ENCODE measurements around the gene SLTM.

The SLTM gene

DNA sequence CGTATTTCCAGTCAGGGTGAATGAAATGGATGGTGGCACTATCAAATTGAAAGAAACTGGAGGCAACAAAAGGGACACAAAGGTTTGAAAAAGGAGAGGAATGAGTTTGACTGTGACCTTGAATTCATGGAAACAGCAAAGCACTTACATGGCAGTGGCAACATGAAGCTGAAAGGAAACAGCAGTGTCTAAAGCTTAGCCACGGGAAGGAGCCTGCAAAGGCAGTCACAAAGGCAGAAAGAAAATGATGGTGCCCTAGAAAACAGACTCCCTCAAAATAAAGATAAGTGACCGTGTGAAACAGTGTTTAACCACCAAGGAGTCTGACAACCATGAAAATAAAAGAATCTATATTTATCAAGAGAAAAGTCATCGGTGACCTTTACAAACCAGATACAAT lies 51.2 kb downstream of the SLTM start:
- FAIRE-seq (no peak), DNase-seq (ENCODE audit: insufficient read length, low spot score) (no peak)
- TF ChIP-seq POLR2AphosphoS5 (IDR thresholded peaks at IDR 0.05; ENCODE audit: low read depth, low read length), result no peak
- TF ChIP-seq POLR2A (IDR thresholded peaks at IDR 0.05; ENCODE audit: low read depth, low read length), result no peak
- no peak for TF ChIP-seq POU2F2 (IDR thresholded peaks at IDR 0.05; ENCODE audit: low read depth, low read length)
- no peak for TF ChIP-seq PAX5 (IDR thresholded peaks at IDR 0.05; ENCODE audit: insufficient read depth, low read length, severe bottlenecking)
- no peak for TF ChIP-seq SPI1 (IDR thresholded peaks at IDR 0.05; ENCODE audit: low read depth, low read length)
- TF ChIP-seq TAF1 (IDR thresholded peaks at IDR 0.05; ENCODE audit: low read depth, low read length), result no peak

DNA sequence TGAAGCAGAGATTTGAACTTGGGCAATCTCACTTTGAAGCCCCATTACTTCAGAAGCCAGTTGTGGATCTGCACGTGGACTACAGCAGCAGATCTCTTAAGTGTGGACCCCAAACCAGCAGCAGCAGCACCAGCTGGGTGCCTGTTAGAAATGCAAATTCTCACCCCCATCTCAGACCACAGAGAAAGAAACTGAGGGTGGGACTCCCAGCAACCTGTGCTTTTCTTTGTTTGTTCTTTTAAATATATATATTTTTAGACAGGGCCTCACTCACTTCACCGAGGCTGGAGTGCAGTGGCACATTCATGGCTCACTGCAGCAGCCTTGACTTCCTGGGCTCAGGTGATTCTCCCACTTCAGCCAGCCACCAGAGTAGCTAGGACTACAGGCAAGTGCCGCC lies 53.2 kb downstream of the SLTM start:
- no peak for TF ChIP-seq SPI1 (IDR thresholded peaks at IDR 0.05; ENCODE audit: low read depth, low read length)
- peak; percentile 87; the same call in 1 of the 2 replicates for TF ChIP-seq POU2F2 (IDR thresholded peaks at IDR 0.05; ENCODE audit: low read depth, low read length)
- TF ChIP-seq POLR2A (IDR thresholded peaks at IDR 0.05; ENCODE audit: low read depth, low read length), result no peak
- FAIRE-seq (no peak), DNase-seq (ENCODE audit: insufficient read length, low spot score) (no peak)

DNA sequence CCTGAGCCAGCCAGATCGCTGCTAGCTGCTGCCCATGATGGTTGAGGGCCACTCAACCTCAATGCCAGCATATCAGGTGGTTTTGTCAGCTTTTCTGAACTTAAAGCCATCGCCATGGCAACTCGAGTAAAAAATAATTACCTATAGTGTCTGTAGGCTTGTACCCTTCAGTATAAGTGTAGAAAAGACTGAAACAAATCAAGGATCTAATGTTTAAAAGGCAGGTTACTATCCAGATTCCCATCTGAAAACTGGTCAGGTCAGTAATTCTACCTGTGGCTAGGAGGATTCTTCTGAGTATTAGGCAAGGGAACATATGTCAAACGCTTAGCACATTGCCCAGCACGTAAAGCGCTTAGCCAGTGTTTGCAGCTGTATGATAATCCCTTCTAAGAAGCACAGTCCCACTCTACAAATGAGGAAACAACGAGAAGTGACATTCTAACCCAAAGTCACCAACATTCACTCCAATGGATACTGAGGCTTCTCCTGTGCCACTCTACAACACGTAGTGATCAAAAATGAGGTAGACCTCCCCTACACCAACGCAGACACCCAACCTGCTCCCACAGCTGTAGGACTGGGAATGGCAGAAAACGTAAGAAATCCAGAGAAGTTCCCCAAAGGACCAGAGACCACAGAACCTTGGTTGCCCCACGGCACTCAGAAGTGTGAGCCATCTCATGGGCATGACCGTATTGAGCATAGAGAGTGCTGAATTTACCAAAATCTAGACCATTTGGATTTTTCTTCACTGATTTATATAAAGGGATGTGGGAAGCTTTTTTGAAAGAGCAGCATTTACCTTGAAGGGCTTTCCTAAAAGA lies 55.3 kb downstream of the SLTM start:
- TF ChIP-seq SPI1 (IDR thresholded peaks at IDR 0.05; ENCODE audit: low read depth, low read length), result no peak
- no peak for TF ChIP-seq POU2F2 (IDR thresholded peaks at IDR 0.05; ENCODE audit: low read depth, low read length)
- no peak for TF ChIP-seq TAF1 (IDR thresholded peaks at IDR 0.05; ENCODE audit: low read depth, low read length)
- no peak for TF ChIP-seq PAX5 (IDR thresholded peaks at IDR 0.05; ENCODE audit: insufficient read depth, low read length, severe bottlenecking)
- TF ChIP-seq POLR2AphosphoS5 (IDR thresholded peaks at IDR 0.05; ENCODE audit: low read depth, low read length), result no peak
- TF ChIP-seq POLR2A (IDR thresholded peaks at IDR 0.05; ENCODE audit: low read depth, low read length), result no peak
- no peak for FAIRE-seq
- DNase-seq (ENCODE audit: insufficient read length, low spot score), result no peak

DNA sequence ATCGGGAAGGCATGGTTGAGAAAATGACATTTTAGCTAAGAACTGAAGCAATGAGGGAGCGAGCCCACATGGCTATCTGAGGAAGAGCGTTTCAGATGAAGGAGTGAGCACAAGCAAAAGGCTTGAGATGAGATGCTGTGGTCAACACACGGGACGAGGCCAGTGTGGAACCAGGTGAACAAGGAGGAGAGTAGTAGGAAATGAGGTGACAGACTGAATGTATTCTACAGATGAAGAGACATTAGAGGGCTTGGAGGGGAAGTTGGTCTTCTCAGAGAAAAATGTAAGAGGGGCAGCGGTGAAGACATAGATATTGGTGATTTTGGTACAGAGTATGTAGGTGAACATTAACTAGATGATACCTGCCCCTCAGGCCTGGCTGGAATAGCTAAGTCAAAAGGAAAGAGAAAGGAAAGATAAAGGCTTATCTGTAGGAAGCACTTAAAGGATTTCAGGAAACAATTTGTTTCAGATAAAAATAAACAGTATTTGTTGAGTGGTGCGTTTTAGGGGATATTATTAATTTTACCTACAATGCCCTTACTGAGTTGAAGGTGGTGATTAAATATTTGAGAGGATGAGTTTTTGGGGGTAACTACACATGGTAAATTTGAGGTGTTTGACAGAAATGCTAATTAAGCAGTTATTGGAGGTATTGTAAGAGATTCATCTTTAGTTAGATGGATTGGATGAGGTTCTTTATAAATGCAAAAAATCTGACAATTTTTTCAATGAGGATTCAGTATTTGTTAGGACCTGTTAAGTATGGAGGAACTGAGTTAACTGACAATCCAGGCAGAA lies 57.0 kb downstream of the SLTM start:
- TF ChIP-seq PAX5 (IDR thresholded peaks at IDR 0.05; ENCODE audit: insufficient read depth, low read length, severe bottlenecking), result no peak
- no peak for DNase-seq (ENCODE audit: insufficient read length, low spot score)
- FAIRE-seq, result no peak

DNA sequence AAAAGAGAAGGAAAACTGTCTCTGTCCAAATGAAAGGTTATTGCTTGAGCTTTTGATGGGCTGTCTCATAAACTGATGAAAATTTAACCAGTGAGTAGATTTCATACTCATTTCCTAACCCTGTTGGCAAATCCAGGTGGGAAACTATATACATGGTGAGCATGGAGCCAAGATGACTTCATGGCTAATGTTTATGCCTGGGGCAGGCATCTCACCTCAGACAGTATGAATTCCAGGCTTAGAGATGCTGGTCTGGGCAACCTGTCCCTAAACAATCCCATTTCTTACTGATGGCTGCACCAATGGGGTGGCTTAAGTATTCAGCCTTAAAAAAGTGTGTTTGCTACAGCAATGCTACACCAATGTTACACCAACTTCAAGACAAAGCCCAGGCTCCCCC lies 58.1 kb downstream of the SLTM start:
- no peak for FAIRE-seq
- TF ChIP-seq POLR2AphosphoS5 (IDR thresholded peaks at IDR 0.05; ENCODE audit: low read depth, low read length) (no peak), POU2F2 (IDR thresholded peaks at IDR 0.05; ENCODE audit: low read depth, low read length) (no peak), POLR2A (IDR thresholded peaks at IDR 0.05; ENCODE audit: low read depth, low read length) (no peak)
- DNase-seq (ENCODE audit: insufficient read length, low spot score), result no peak

DNA sequence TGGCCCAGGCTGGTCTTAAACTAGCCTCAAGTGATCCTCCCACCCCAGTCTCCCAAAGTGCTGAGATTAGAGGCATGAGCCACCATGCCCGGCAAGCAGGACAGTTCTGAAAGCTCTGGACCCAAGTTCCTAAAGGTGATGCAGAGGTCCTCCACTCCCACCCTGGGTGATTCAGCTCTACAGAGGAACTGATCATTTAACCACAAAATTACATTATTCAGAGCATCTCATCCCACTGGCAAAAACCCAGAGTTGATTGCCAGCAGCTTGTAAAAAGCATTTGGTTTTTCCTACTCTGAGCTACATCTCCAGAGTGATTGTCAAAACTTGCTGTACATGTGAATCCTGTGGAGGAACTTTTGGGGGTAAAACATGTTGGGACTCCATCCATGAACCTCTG lies 60.2 kb downstream of the SLTM start:
- TF ChIP-seq SPI1 (IDR thresholded peaks at IDR 0.05; ENCODE audit: low read depth, low read length), result no peak
- TF ChIP-seq POU2F2 (IDR thresholded peaks at IDR 0.05; ENCODE audit: low read depth, low read length), result no peak
- TF ChIP-seq TAF1 (IDR thresholded peaks at IDR 0.05; ENCODE audit: low read depth, low read length), result no peak
- no peak for TF ChIP-seq POLR2AphosphoS5 (IDR thresholded peaks at IDR 0.05; ENCODE audit: low read depth, low read length)
- no peak for TF ChIP-seq POLR2A (IDR thresholded peaks at IDR 0.05; ENCODE audit: low read depth, low read length)
- FAIRE-seq (no peak), DNase-seq (ENCODE audit: insufficient read length, low spot score) (no peak)

DNA sequence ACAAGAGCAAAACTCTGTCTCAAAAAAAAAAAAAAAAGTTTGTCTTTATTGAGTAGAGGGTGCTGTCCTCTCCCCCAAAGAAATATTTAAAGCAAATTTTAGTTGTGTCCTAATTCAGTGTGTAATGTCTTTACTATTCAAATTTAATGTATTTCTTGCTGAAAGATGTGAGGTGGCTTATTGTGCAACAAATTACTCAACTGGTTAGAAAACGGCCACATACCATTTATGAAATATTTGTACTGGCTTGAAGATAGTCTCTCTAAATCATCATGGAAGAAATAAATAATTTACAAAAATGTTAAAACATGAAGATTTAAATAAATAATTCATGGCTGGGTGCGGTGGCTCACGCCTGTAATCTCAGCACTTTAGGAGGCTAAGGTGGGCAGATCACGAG lies 63.0 kb downstream of the SLTM start:
- TF ChIP-seq POLR2A (IDR thresholded peaks at IDR 0.05; ENCODE audit: low read depth, low read length) (no peak), SPI1 (IDR thresholded peaks at IDR 0.05; ENCODE audit: low read depth, low read length) (no peak), POU2F2 (IDR thresholded peaks at IDR 0.05; ENCODE audit: low read depth, low read length) (no peak), TAF1 (IDR thresholded peaks at IDR 0.05; ENCODE audit: low read depth, low read length) (no peak), PAX5 (IDR thresholded peaks at IDR 0.05; ENCODE audit: insufficient read depth, low read length, severe bottlenecking) (no peak), POLR2AphosphoS5 (IDR thresholded peaks at IDR 0.05; ENCODE audit: low read depth, low read length) (no peak)
- FAIRE-seq (no peak), DNase-seq (ENCODE audit: insufficient read length, low spot score) (no peak)

DNA sequence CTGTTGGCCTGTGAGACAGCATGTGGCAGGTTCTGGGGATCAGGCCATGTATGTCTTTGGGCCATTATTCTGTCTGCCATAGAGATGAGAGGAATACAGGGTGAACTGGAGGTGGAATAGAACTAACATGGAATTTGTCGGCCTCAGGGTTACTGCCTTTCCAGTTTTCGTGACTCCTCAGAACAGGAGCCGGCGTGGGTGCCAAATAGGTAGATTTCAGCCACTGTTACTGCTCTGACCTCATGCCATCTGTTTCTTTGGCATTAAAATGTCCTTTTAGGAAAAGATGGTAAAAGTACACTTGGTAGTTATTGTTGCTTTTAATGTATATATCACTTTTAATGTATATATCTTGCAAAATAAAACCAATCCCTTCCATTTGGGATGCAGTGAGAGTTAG lies 65.6 kb downstream of the SLTM start:
- no peak for FAIRE-seq
- DNase-seq (ENCODE audit: insufficient read length, low spot score), result no peak
- TF ChIP-seq SPI1 (IDR thresholded peaks at IDR 0.05; ENCODE audit: low read depth, low read length), result no peak
- TF ChIP-seq PAX5 (IDR thresholded peaks at IDR 0.05; ENCODE audit: insufficient read depth, low read length, severe bottlenecking), result no peak
- no peak for TF ChIP-seq POU2F2 (IDR thresholded peaks at IDR 0.05; ENCODE audit: low read depth, low read length)
- no peak for TF ChIP-seq POLR2AphosphoS5 (IDR thresholded peaks at IDR 0.05; ENCODE audit: low read depth, low read length)
- TF ChIP-seq POLR2A (IDR thresholded peaks at IDR 0.05; ENCODE audit: low read depth, low read length), result no peak

DNA sequence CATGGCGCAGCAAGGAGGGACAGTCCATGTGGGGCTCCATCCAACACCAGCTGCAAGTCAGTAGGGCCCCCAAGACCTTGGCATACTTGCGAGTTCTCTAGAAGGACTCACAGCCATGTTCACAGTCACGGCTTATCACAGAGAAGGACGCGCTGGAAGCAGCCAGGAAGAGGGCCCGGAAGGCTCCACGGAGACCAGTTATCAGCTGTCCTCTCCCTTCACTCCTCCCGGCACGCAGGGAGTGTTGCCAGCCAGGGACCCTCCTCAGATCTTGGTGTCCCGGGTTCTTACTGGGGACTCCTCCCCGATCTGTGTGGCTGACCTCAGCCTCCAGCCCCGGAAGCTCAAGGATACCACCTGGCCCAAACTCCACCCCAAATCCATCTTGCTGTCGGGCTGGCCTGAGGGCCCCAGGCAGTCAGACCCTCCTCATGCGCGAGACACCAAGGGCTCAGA lies 68.0 kb downstream of the SLTM start:
- FAIRE-seq (no peak), DNase-seq (ENCODE audit: insufficient read length, low spot score) (peak; percentile 9)
- TF ChIP-seq SPI1 (IDR thresholded peaks at IDR 0.05; ENCODE audit: low read depth, low read length) (no peak), POLR2AphosphoS5 (IDR thresholded peaks at IDR 0.05; ENCODE audit: low read depth, low read length) (no peak), POU2F2 (IDR thresholded peaks at IDR 0.05; ENCODE audit: low read depth, low read length) (no peak), PAX5 (IDR thresholded peaks at IDR 0.05; ENCODE audit: insufficient read depth, low read length, severe bottlenecking) (no peak), POLR2A (IDR thresholded peaks at IDR 0.05; ENCODE audit: low read depth, low read length) (no peak), TAF1 (IDR thresholded peaks at IDR 0.05; ENCODE audit: low read depth, low read length) (no peak)

All from GM12891 (cell line).